Ovary (tissue), 9 donors: ENCODE measurements around the gene DNASE1L3. TPM values are rescaled to one million over a fixed set of nuclear protein-coding genes. Genes with fewer than 3 reads are reported as not detected.

Experiments
- DNase-seq, 5 donors: peaks; one replicate each; pipeline ENCODE4 v3.0.0-alpha.2; 2019 to 2020
- H3K27ac ChIP-seq, 2 donors: fragments of 200-600 bp; one replicate each; pipeline versions ENCODE4 v1.5.1 to v1.8.0; 2019 to 2022
- H3K27me3 ChIP-seq: fragments of 200-600 bp; one replicate; pipeline ENCODE4 v1.8.0; 2022
- H3K36me3 ChIP-seq: fragments of 200-600 bp; sonication (generic); one replicate; pipeline ENCODE4 v1.5.1; 2019
- H3K4me1 ChIP-seq: one replicate; pipeline ENCODE4 v1.8.1; 2013; ENCODE audit warnings: mild to moderate bottlenecking, moderate library complexity; ENCODE audit not compliant: insufficient read depth
- H3K4me3 ChIP-seq: fragments of 200-600 bp; sonication (generic); one replicate; pipeline ENCODE4 v1.5.1; 2017
- H3K9me3 ChIP-seq, 2 donors: fragments of 200-600 bp in 1 of 2; sonication (generic) in 1 of 2; one replicate each; pipeline versions ENCODE4 v1.5.1 to v1.8.1; 2013 to 2019; ENCODE audit warnings: mild to moderate bottlenecking in 1 of 2, moderate library complexity in 1 of 2
- EP300 ChIP-seq: sonication (generic); formaldehyde crosslinking; IDR thresholded peaks from one replicate; pipeline ENCODE4 v1.6.1; 2017; ENCODE audit warnings: antibody characterized with exemption
- POLR2A ChIP-seq: fragments of 450-650 bp; IDR thresholded peaks from one replicate; pipeline ENCODE4 v1.6.1; 2017; ENCODE audit warnings: antibody characterized with exemption, mild to moderate bottlenecking, moderate library complexity
- WGBS, 3 donors: extraction: QIAGEN DNeasy Blood & Tissue Kit in 1 of 3; methylation state at CpG; one replicate each; pipeline versions ENCODE4 v1.1.5 to v1.1.7; 2013 to 2017; 5-methylcytosine and 5-hydroxymethylcytosine counted together
- intact Hi-C, 4 donors: fragments of 100-400 bp; cut with DNase I; formaldehyde crosslinking; loops; one replicate each; pipeline versions ENCODE4 v1.11.0 to v1.15.1; 2022 to 2023
- polyA plus RNA-seq, 2 donors: library from polyadenylated mRNA; stranded (reverse); fragments of 200-250 nt in 1 of 2; fragments of 350-450 nt in 1 of 2; fragmentation: Illumina TruSeq in 1 of 2; extraction: RNeasy Lipid Tissue Mini Kit (QIAGEN cat#74804) in 1 of 2; gene quantifications; one replicate each; pipeline ENCODE4 v1.2.3, GENCODE V29; 2013 to 2014
- total RNA-seq, 7 donors: library from RNA; depleted of rRNA in 2 of 7; stranded (reverse); fragments of >200 nt in 2 of 7; fragmentation: NEBNext Ultra II Directional in 3 of 7; extraction: Animal tissue kit (Norgen Biotek cat#: 25700) in 3 of 7; gene quantifications; one replicate each; pipeline versions ENCODE4 v1.1.0 to v1.2.4, GENCODE V29; 2016 to 2023
- TF ChIP-seq, protein P1 (sequence below), 3 donors: fragments of 450-650 bp in 2 of 3; fragments of 200-600 bp in 1 of 3; IDR thresholded peaks; one replicate each; pipeline versions ENCODE4 v1.5.1 to v1.8.0; 2016 to 2022; ENCODE audit warnings: antibody characterized with exemption in 3 of 3, mild to moderate bottlenecking in 1 of 3
- donor health status: DM: no; HTN: no; CAD: no; lungs with moderate emphysema.
- donor health status: DM: no; HTN: no; CAD: no.
- donor health status: Bipolar disorder and iron deficiency.
- donor health status: DM: yes; HTN: yes; CAD: no.
- donor health status: DM: no; HTN: no; CAD: no.
- donor health status: DM: yes; HTN: yes; CAD: no.

DNASE1L3 gene
- total and polyA plus RNA-seq, 9 donors, result 0.48 to 10.3 (median 0.65) TPM; not detected in 2

DNA sequence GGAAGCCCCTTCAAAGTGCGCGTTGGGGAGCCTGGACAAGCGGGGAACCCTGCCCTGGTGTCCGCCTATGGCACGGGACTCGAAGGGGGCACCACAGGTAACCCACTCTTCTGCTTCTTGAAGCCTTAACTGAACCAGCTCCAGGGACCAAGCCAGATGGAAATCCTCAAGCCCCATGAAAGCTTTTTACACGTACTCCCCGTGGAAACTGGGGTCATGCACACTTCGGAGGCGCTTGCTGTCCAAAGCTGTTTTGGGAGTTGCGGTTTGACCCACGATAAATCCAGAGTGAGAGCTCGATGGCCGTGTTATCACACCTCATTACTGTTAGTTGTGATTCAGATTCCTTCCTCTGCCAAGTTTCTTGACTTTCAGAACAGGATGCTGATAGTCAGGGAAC is 47.5 kb downstream of the DNASE1L3 start:
- peak; percentile 75 to 91 (median 80) for DNase-seq
- TF ChIP-seq POLR2A (no peak), EP300 (no peak)
- TF ChIP-seq, protein P1, sequence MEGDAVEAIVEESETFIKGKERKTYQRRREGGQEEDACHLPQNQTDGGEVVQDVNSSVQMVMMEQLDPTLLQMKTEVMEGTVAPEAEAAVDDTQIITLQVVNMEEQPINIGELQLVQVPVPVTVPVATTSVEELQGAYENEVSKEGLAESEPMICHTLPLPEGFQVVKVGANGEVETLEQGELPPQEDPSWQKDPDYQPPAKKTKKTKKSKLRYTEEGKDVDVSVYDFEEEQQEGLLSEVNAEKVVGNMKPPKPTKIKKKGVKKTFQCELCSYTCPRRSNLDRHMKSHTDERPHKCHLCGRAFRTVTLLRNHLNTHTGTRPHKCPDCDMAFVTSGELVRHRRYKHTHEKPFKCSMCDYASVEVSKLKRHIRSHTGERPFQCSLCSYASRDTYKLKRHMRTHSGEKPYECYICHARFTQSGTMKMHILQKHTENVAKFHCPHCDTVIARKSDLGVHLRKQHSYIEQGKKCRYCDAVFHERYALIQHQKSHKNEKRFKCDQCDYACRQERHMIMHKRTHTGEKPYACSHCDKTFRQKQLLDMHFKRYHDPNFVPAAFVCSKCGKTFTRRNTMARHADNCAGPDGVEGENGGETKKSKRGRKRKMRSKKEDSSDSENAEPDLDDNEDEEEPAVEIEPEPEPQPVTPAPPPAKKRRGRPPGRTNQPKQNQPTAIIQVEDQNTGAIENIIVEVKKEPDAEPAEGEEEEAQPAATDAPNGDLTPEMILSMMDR (IDR thresholded peaks at IDR 0.05), result no peak
- H3K9me3 ChIP-seq, result no peaks in the 10 kb centered on the region
- no peaks in the 10 kb centered on the region for H3K27me3 ChIP-seq
- intact Hi-C loops, result no loop called here
- WGBS, 3 donors, result 11 to 20% (median 15%) methylated on average over 14 of the region's 14 CpGs
- H3K4me3 ChIP-seq, result no peak overlapping the region
- peaks cover 39% of the 10 kb centered on the region for H3K4me1 ChIP-seq
- H3K36me3 ChIP-seq, result no peaks in the 10 kb centered on the region
- H3K27ac ChIP-seq, result peak overlapping the region in 1 of 2 donors; percentile 72

DNA sequence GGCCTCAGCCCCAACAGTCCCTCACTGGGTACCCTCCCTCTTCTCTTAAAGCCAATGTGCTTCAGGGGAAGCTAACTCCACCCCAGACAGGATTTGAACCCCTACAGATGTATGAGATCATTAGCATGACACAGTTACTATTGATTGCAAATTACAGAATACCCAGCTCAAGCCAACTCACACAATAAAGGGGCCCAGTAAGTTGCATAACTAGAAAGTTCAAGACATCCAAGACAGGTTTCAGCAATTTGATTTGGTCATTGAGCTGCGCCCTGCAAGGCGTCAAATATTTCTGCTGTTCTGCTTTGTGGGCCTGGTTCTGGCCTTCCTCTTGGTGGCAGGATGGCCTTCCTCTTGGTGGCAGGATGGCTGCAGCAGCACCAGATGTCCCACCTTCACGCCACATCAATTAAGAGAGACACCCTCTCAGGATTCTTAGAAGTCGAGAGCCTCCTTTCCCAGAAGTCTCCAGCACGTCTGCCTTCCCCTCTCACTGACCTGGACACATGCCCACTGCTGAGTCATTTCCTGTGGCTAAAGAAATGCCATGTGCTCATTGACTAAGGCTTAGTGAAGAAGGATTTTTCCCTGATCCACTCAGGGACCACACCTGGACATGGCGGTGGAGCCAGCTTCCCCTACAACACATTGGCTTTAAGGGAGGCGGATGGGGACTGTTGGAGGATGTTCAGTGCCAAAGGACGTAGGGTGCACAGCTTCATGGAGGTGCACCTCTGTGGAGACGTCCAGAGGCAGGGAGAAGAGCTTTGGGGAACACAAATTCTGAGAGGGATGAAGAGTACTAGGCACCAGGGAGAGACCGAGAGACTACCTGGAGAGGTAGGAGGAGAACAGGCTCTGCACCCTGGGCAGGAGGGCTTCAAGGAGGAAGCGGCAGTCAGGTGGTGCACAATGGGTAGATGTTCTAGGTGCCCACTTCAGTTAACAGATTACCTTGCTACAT is 49.1 kb downstream of the DNASE1L3 start:
- peak; percentile 82 to 92 (median 90) for DNase-seq
- WGBS, 3 donors, result 81 to 84% (median 82%) methylated on average over 11 of the region's 11 CpGs
- Histone ChIP-seq H3K9me3 (no peaks in the 10 kb centered on the region), H3K27ac (peak overlapping the region in 1 of 2 donors; percentile 72), H3K36me3 (no peaks in the 10 kb centered on the region), H3K4me1 (peaks cover 34% of the 10 kb centered on the region), H3K27me3 (no peaks in the 10 kb centered on the region), H3K4me3 (no peak overlapping the region)
- intact Hi-C loops, result no loop called here
- TF ChIP-seq EP300, result no peak
- TF ChIP-seq, protein P1 (IDR thresholded peaks at IDR 0.05), result no peak
- no peak for TF ChIP-seq POLR2A

DNA sequence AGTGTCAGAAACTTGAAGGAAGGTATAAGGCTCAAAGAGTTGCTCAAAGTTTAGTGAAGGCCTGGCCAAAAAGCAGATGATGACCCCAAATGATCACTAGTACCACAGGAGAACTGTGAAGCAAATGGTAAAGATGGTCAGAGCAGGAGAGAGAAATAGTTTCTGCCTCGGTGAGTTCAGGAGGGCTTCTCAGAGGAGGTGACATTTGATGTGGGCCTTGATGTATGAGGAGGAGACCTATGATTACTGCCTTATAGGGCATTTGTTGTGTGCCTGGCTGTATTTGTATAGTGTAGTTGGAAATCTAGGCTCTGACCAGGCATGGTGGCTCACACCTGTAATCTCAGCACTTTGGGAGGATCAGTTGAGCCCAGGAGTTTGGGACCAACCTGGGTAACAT is 50.4 kb downstream of the DNASE1L3 start:
- H3K27me3 ChIP-seq, result no peaks in the 10 kb centered on the region
- no peak for DNase-seq
- H3K4me1 ChIP-seq, result peaks cover 26% of the 10 kb centered on the region
- intact Hi-C loops, result no loop called here
- WGBS, 3 donors, result 93 to 96% (median 96%) methylated on average over 1 of the region's 1 CpG
- no peak overlapping the region for H3K27ac ChIP-seq
- no peaks in the 10 kb centered on the region for H3K36me3 ChIP-seq
- H3K9me3 ChIP-seq, result no peaks in the 10 kb centered on the region
- no peak overlapping the region for H3K4me3 ChIP-seq
- TF ChIP-seq POLR2A, result no peak
- TF ChIP-seq, protein P1 (IDR thresholded peaks at IDR 0.05), result no peak
- no peak for TF ChIP-seq EP300

DNA sequence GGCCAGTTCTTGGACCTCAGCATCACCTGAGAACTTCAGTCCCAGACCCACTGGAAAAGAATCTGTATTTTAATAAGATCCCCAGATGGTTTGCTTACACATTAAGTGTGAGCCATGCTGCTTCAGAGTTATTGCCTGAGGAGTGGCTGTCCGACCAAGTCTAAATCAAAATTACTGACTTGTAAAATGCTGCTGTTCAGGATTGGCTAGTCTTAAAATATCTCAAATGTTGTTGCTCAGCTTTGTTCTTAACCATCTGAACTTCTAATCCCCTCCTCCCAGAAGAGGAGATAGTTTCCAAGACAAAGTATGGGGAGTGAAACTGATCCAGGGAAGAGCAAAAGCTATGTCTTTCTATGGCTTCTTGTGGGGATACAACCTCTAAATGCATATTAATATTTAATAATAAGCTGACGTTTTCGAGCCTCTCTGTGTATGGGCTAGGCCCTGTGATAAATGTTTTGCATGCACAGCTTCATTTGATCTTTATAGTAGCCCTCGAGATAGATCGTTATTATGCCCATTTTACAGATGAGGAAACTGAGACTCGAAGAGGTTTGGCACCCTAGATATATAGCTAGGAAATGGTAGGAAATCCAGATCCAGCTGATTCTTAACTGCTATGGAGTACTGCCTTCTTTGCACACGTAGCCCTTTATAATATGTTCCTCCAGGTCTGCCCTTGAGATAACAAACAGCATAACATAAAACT is 52.2 kb downstream of the DNASE1L3 start:
- WGBS, 3 donors, result 89 to 91% (median 90%) methylated on average over 7 of the region's 7 CpGs
- H3K27me3 ChIP-seq, result no peaks in the 10 kb centered on the region
- intact Hi-C loops, result no loop called here
- peaks cover 14% of the 10 kb centered on the region for H3K4me1 ChIP-seq
- DNase-seq, result no peak
- TF ChIP-seq, protein P1 (IDR thresholded peaks at IDR 0.05), result no peak
- no peak for TF ChIP-seq POLR2A
- TF ChIP-seq EP300, result no peak
- H3K36me3 ChIP-seq, result no peaks in the 10 kb centered on the region
- no peak overlapping the region for H3K27ac ChIP-seq
- no peak overlapping the region for H3K4me3 ChIP-seq
- H3K9me3 ChIP-seq, result no peaks in the 10 kb centered on the region
